Amygdala (tissue), 56 donors: ENCODE data around the gene ANKRD50.

ENCODE experiments used
- DNase-seq, 56 donors: peaks; one replicate each; lab custom pipeline; 2025; lab: John Stamatoyannopoulos, UW

The ANKRD50 gene, protein sequence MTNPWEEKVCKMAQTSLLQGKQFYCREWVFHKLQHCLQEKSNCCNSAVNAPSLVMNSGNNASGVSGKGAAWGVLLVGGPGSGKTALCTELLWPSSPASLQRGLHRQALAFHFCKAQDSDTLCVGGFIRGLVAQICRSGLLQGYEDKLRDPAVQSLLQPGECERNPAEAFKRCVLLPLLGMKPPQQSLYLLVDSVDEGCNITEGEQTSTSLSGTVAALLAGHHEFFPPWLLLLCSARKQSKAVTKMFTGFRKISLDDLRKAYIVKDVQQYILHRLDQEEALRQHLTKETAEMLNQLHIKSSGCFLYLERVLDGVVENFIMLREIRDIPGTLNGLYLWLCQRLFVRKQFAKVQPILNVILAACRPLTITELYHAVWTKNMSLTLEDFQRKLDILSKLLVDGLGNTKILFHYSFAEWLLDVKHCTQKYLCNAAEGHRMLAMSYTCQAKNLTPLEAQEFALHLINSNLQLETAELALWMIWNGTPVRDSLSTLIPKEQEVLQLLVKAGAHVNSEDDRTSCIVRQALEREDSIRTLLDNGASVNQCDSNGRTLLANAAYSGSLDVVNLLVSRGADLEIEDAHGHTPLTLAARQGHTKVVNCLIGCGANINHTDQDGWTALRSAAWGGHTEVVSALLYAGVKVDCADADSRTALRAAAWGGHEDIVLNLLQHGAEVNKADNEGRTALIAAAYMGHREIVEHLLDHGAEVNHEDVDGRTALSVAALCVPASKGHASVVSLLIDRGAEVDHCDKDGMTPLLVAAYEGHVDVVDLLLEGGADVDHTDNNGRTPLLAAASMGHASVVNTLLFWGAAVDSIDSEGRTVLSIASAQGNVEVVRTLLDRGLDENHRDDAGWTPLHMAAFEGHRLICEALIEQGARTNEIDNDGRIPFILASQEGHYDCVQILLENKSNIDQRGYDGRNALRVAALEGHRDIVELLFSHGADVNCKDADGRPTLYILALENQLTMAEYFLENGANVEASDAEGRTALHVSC (N-terminal part only)

DNA sequence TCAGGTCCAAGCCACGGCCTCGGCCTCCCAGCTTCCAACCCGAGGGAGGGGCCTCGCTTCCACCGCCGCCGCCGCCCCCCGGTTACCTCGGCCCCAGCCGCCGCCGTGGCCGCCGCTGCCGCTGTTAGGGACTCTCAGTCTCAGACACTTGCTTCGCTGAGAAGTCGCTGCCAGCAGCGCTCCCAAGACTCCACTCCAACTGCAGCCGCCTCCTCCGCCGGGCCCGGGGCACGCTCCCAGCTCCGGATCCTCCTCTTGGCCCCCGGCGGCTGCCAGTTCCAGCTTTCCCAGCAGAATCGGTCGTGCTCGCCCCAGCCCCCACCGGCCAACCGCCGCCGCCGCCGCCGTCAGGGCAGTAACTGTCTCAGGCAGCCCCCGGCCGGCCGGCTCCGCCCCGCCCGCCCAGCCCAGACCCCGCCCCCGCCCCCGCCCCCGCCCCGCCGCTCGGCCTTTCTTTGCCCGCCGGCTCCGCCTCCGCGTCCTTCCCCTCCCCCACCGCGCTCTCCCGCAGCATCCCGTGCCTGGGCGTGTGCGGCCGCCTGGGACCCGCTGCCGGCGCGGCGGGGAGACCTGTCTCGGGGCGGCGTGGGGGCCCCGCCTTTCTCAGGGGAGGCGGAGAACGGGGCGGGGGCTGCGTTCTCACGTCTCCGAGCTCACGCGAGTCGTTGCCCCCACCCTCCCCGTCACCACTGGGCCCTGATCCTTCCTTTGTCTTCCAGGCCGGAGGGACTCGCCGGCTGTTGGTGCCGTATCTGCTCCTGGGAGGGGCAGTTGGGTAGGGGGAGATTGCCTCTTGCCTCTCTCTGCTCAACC is at the start of gene ANKRD50:
Gene ANKRD50 (minus strand): TSS at position 361 of the 813 bp plus-strand sequence. CDS start 2,221 bp downstream, outside the sequence.
- DNase-seq: peak; percentile 38 to 96 (median 86)

DNA sequence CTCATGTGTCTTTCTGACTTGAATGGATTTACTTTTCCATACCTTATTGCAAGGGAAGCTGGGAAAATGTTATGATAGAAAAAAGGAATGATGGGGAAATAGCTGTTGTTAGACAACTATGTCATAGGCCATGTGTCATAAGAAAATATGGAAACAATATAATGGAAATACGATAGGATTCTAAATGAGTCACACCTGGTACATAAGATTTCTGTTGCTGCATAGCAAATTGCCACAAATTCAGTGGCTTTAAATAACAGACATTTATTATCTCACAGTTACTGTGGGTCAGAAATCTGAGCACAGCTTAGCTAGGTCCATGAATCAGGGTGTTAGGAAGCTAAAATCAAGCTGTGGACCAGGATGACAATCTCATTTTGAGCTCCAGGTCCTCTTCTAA is 44.6 kb upstream of the ANKRD50 start:
- DNase-seq: no peak

DNA sequence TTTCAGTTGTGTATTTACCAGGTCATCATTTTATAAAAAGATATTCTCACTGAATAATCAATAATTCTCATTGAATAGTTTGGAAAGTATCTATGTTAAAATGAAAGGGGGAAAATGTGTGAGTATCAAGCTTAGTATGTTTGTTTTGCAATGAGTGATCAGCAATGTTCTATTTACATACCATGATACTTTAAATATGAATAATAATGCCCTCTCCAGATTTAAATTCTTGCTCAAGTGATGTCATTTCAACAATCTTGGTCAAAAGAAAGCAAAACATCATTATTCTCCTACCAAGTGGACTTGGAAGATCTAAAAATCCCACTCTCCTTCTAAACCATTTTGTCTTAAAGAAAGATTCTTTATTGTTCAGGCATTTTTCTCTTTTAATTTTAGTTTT is 42.1 kb upstream of the ANKRD50 start:
- no peak for DNase-seq

DNA sequence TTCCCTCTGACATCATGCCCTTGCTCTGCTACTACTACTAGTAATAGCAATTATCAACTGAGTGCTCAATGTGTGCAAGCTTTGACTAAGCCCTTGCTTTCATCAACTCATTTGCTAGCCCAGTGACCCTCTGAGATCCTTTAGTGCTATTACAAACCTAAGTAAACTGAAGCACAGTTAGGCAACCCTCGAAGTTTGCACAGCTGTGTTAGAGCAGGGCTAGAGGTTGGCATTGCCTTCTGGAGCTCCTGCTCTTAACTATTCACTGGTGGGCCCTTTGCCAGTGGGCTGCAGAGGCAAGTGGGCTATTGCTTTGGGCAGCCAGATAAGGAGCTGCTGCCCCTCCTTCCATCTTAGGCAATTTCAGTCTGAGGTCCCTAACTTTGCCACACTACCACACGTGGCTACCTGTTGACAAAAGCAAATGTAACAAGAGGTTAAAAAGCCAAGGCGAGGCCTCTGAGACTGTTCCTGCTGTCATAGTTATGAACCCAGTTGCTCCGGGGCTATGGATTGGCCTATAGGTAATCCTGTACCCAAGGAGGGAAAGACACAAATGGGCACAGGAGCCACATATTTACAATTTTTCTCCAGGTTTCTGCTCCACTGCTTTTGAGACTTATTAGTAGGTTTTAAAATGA is 41.5 kb upstream of the ANKRD50 start:
- no peak for DNase-seq

DNA sequence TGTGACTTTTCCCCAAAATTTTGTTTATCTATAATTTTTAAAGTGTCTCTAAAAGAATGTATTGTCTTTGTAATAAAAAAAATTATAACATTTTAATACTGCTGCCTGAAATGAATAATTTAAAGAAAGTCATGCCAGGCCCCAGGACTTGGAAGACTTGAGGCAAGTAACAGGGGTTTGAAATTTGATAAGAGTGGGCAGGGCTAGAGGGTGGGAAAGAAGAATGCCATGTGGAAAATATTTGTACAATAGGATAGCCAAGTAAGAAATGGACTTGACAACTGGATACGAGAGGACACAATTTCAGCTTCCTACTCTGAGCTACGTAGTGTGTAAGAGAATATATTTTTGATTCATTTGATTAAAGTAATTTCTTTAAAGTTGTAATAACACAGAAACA is 36.9 kb upstream of the ANKRD50 start:
- no peak for DNase-seq

DNA sequence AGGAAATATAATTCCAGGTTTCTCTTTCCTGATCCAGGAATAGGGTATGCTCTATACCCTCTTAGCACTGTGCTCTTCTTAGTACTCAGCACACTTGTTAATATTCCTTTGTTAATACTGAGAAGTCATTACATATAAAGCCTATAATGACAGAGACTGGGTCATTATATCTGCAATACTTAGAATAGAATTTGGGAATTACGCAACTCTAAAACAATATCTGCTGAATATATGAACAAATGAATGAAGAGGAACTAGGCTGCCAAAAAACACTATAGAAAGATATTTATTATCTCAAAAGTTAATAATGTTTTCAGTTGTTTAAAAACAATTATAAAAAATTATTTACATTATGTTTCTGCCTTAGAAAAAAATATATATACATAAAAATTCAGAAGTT is 36.4 kb upstream of the ANKRD50 start:
- DNase-seq: no peak

DNA sequence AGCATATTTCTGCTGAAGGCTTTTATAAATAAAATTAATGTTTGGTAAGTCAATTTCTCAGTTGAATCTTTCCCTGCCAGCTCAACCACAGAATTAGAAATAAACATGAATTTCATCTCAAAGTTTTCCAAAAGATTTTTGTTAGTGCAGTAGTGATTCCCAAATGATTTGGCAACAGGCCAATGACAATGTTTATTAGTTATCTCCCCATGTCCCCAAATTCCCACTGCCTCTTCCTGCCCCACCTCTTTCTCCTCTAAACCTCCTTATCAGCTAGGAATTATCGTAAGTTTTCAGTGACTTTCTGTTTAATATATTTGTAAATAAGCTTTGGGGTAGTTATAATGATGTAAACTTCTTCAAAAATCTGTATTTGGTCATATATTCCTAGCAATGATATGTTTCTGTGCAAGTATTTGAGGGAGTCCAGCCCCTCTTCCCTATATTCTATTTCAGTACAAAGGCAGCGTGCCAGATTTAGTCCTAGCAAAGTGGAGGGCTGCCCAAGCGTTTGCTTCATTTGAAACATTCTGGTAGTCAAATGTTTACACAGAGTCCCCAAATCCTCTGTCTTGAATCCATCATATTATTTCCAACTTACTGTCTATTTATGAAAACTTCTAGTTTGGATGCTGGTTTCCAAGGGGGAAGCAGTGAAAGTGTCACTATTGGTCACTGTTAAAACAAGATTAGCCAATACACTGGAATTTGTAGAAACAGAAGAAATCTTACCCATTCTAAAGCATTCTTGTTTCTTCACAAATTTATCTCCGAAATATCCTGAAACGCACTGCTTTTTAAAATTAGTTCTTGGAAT is 33.7 kb upstream of the ANKRD50 start:
- no peak for DNase-seq

DNA sequence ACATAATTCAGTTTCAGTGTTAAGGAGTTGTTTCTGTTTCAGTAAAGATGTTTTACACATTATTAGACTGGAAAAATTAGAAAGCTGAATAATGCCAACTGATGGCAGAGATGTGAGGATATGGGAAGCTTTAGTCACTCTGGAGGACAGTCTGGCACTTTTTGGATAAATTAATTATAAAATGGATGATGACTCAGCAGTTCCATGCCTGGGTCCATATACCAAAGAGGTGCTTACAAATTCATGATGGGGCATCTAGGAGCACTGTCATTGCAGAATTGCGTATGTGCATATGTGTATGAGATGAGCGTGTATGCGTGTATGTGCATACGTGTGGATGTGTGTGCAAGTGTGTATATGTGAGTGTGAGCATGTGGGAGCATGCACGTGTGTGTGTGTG is 31.2 kb upstream of the ANKRD50 start:
- DNase-seq: no peak

DNA sequence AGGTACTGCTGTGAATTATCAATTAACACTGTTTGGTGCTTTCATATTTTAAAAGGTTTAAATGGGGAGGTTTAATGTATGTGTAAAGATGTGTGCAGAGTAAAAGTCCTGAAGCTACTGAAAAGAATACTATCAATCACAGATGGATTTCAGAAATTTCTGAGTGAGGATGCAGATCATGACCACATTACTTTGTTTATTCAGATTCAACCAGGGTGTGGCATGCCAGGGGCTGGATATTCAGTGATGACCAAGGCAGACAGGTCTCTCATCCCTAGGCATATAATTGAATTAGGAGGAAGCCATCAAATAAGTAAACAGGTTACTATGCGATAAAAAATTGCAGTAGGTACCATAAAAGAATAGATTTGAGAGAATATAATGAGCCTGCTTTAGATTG is 28.0 kb upstream of the ANKRD50 start:
- no peak for DNase-seq

DNA sequence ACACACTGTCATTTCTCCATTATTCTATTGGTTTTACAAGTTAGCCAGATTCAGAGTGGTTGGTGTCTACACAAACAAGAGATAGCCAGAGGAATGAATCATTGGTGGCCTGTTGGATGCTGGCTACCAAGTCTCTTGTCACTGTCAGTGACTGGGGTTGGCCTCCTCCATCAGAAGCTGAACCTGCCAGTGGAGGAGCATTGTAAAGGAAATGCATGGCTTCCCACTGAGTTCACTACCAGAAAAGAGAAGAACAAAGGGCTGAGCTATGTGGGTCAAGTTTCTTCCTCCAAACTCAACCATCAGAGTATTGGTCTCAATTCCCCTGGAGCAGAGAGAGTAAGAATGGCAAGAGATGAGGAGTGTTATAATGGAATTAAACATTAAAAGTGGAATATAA is 26.5 kb upstream of the ANKRD50 start:
- DNase-seq: no peak

DNA sequence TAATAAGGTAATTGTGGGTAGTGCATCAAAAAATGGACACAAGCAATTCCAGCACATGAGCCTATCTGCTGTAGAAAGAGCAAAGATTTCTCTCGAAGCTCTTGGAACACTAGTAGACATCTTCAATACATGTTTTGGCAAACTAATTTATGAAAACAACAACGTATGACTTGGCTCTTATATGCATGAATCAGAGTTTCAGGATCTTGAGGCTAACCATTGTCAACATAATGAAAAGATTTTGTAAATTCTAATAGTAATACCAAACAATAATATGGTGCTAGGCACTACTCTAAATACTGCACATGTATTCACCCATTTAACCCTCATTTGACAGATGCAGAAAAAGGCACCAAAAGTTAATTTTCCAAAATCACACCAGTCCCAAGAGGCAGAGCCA is 25.1 kb upstream of the ANKRD50 start:
- DNase-seq: no peak

DNA sequence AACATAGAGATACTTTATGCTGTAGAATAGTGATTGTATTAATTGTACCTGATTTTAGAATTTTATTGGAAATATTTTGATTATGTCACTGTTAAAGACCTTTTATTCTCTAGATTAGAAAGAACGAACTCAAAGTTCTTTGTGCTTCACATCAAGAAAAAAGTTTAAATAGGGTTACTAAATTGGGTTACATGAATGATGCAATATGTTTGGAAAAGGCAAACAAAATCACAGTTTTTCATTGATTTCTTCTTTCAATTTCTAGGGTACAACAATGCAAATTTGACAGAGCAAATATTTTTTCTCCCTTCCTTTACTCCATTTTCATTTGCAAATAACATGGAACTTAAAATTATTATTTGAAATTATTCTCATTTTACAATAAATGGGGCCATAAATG is 24.0 kb upstream of the ANKRD50 start:
- no peak for DNase-seq

DNA sequence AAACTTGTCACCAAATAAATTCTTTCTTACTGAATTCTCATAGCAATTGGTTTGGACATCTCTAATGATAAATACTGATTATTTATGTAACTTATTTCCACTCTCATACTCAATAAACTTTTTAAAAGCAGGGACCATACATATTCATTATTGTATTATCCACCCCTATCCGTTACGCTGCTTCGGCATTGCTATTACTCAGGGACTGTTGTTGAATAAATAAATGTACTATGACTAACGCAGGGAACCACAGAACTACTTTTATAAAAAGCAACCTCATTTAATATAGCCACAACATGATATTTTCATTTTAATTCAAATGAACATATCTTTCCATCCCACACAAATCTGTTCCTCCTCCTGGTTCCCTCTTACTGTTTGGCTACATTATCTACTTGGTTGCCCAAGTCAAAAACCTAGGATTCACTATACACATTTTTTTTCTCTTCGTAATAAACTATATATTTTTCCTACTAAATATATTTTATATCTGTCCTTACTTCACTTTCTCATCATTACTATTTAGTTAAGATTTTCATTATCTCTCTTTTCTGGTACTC is 14.9 kb upstream of the ANKRD50 start:
- DNase-seq: no peak

DNA sequence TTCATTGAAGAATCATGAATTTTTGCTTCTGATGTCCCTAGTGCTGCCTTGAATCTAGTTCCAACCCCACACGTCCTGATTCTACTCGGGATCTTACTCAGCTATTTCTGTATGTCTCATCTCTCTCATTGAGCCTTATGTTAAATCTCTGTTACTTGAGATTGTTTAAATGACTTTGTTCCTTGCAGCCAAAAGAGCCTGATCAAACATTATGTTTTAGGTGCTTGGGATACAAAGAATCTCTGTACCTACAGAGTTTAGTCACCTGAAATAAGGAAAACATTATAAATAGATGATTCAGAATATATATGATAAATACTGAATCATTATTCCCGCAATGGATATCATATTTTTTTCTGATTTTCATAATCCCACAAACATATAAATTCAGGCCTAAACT is 13.7 kb upstream of the ANKRD50 start:
- DNase-seq: no peak

DNA sequence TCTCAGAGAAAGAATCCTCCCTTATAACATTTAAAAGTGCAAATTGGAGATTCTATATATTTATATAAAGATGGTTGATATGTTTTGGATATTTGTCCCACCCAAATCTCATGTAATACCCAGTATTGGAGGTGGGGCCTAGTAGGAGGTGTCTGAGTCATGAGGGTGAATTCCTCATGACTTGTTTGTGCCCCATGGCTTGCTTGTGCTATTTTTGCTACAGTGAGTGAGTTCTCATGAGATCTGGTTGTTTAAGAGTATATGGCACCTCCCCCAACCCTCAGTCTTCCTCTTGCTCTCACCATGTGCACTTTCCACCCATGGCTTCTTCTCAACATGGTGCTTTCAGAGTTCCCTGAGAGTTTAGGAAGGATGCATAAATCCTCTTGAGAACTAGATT is 9.5 kb upstream of the ANKRD50 start:
- DNase-seq: no peak

DNA sequence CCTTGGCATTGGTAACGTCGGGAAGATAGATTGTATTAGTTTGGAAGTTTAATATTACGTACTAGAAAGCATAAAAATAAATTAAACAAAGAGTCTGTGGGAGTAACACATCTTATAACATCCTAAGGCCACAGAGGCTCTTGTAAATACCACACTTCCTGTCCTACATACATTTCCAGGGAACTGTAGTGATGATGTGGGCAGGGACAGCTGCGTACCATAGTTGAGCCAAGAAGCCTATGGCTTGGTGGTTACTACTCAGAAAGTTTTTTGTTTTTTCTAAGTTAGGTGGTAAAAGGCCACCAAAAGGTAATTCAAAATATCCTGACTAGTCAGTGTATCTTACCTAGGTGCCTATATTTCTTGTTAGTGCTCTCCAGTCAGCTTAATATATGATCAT is 4.6 kb upstream of the ANKRD50 start:
- DNase-seq: no peak

DNA sequence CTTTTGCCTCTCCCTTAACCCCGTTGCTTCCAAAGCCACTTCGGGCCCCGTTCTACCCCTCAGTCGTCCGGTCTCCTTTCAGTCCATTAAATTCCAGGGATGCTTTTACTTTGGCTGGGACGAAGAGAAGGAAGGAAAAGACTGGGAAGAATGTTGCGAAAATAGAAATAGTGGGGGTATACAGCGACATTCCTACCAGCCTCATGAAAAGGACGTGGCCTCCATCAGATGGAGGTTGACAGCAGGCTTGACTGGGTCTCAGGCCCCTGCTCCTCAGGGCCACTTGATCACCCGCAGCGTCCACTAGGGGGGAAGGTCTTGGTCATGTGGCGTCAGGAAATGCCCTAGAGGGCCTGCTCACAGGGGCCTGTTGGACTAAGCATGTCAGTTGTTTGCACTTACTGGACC is 657 bp upstream of the ANKRD50 start:
- DNase-seq: peak in 55 of 56 donors; percentile 4 to 83 (median 63)

DNA sequence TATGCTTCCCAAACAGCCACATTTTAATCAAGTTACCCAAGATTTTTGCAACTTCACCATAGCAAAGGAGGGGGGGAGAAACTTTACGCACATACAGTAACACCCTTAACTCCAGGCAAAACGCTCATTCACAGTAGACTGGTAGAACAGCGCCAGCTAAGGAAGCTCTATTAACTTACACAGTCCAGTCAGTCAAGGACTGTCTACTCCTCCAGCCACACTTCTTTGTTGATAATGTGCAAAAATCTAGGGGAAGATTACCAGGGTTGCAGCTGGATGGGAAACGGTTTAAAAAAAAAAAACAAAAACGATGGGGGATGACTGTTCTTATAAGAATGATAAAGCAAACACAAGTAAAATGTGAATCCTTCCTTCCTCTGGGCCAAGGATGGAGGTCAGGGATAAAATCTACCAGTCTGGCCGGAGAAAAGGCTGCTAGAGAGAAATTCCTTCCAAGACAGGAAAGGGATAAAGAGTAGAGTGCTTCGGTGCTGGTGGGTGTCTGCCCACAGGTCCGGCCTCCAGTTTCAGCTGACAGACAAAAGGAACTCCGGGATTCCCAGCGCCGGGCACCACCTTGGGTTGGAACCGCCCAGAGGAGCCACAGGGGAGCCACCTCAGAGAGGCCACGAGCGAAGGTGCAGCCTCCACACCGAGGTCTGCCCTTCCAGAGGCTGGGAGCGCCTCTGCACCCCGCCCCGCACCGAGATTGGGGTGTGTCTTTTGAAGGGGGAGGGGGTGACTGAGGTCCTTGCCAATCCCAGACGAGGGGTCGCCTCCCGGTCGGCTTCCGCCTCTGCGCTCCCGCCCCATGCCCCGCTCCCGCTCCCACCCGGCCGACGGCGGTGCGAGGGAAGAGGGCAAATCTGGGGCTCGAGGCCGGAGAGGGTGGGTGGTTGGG is 811 bp downstream of the ANKRD50 start:
- peak in 43 of 56 donors; percentile 2 to 79 (median 47) for DNase-seq
